OCI-LY3 (cell line): ENCODE measurements around the gene GLIS1.

Source experiments
- EZH2phosphoT487 ChIP-seq: fragments of 200-600 bp; shearing (Covaris generic); IDR thresholded peaks from 2 replicates; pipeline ENCODE4 v1.6.1; 2018; ENCODE audit warnings: antibody characterized with exemption, mixed run types, low read depth
- TF ChIP-seq, protein P1 (sequence below): fragments of 200-600, 300-600 bp; sonication (generic); IDR thresholded peaks from 2 replicates; pipeline ENCODE4 v1.5.1; 2014; ENCODE audit warnings: antibody characterized with exemption, low read length, low read depth

GRCh38 chr1:53678046-53678445, 60.9 kb downstream of the GLIS1 start:
- TF ChIP-seq, protein P1, sequence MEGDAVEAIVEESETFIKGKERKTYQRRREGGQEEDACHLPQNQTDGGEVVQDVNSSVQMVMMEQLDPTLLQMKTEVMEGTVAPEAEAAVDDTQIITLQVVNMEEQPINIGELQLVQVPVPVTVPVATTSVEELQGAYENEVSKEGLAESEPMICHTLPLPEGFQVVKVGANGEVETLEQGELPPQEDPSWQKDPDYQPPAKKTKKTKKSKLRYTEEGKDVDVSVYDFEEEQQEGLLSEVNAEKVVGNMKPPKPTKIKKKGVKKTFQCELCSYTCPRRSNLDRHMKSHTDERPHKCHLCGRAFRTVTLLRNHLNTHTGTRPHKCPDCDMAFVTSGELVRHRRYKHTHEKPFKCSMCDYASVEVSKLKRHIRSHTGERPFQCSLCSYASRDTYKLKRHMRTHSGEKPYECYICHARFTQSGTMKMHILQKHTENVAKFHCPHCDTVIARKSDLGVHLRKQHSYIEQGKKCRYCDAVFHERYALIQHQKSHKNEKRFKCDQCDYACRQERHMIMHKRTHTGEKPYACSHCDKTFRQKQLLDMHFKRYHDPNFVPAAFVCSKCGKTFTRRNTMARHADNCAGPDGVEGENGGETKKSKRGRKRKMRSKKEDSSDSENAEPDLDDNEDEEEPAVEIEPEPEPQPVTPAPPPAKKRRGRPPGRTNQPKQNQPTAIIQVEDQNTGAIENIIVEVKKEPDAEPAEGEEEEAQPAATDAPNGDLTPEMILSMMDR, result no peak
- no peak for TF ChIP-seq EZH2phosphoT487
